HG03442 (cell line): Measurements from ENCODE around the gene OR4N2.
"Not testable (repeated sequence)": the region's sequence is repeated elsewhere in the genome, so short reads cannot be mapped to it uniquely, and the experiment has no call there.

Source experiments
- ATAC-seq: cut with Tn5 transposase; IDR thresholded peaks from one replicate; pipeline ENCODE4 v1.9.1; 2021; ENCODE audit warnings: mild to moderate bottlenecking, moderate library complexity; ENCODE audit not compliant: unreplicated experiment

OR4N2 gene

GRCh38 chr14:19828314-19828713 is 24.7 kb downstream of the OR4N2 start:
- ATAC-seq = no peak

DNA sequence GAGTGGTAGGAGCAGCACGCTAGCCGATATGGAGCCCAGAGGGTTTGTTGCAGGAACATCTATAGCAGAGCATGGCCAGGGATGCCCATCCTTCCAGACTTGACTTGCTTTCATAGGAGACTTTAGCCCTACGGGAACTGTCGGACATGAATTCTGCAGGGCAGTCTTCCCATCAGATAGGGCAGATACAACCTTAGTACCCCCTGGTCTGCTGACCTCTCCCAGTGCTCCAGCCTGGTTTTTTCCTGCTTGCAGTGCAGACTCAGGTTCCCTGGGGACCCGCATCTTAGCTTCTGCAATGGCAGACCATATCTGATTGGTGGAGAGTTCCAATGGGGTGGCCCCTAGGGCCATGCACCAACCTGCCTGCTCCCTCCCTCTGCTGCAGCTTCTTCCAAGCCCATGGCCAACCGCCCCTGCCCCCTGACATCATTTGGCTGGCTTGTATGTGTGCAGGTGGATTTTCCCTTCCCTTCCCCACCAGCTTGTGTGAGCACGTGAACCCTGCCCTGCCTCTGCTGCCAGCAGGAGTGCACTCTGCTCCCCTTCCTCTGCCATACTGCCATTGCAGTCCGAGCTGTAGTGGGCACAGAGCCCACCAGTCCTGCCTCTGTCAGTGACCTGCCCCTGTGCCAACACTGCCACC is 30.8 kb downstream of the OR4N2 start:
- not testable (repeated sequence) for ATAC-seq

- no peak for ATAC-seq
Observed at GRCh38 chr14:19838433-19838832, 34.9 kb downstream of the OR4N2 start.

DNA sequence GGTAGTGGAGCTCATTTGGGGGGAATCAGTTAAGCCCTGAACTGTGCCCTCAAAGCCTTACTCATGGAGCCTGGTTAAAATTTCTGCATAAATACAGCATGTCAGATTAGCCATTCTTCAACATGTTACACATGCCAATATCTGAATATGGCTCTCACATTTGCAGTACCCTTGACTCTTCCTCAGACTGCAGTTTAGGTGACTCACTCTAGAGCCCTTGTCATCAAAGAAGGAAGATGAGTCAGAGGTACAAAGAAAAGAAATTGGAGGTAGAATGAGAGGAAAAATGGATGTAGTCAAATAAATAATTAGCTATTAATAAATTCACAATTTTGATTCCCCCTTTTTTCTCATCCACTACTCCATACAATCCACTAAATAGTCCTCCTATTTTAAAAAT is 47.8 kb downstream of the OR4N2 start:
- ATAC-seq = no peak

- not testable (repeated sequence) for ATAC-seq
Observed at GRCh38 chr14:19866061-19866669, 62.6 kb downstream of the OR4N2 start.

DNA sequence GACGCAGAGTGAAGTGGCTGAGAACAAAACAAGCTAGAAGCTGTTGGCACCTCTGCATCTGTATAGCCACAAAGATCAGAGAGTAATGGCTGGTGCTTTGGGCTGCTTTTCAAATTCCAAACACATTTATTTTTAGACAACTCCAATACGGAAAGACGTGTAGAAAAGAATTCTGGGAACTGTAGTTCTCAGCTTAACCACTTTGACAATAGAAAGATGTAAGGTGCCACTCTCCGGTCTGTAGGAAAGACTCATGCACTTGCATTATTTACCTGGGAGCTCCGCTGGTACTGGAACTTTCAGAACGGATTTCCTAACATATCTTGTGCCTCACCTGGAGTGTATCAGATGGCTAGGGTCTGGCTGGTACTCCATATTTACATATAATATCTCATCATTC is 69.6 kb downstream of the OR4N2 start:
- no peak for ATAC-seq

DNA sequence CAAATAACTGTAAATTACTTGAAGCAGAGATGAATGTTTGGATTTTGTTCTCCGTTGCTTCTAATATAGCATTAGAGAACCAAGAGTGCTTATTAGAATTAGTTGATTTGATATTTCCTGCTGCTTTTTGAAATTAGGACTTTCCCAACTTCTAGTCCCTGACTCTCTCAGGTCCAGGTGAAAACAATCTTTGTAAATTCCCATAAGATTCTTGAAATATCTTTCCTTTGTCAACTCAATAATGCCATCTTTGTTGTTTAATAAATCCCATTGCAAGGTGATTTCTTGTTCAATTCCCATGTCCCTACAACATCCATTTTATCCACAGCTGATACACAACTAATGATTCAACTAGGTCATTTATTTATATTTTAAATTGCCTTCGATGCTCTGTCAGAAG is 71.3 kb downstream of the OR4N2 start, which contains the start of gene OR4K2:
Gene OR4K2, plus strand, starts transcription at position 301 of the 400 bp plus-strand sequence. CDS start 1,126 bp downstream, outside the sequence.
- ATAC-seq = no peak

DNA sequence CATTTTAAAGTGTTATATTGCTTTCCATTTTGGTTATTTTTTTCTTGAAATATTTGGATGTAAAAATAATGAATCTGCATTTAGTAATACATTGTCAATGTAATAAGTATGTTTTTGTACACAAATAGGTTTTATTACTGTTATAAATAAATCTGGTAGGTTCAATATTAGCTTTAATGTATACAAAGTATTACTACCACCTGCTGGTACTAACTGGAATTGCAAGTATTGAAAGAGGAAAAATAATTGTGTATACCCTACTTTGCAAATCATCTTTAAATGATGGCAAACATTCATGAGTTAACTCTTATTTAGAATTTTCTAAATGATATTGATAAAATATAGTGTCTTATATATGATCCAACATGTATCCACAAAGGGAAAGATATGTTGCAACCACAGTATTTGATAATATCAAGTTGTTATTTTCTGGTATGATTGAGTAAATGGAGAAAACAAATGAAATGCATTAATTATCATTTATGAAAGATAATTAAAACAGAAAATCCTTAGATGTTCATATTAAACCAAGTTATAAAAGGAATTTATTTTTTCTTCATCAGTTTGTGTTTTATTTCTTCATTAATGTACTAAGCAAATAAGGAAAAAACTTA is 74.6 kb downstream of the OR4N2 start:
- ATAC-seq = no peak
